CD4-positive, alpha-beta T cell (primary cell): Measurements from ENCODE around the gene MTCL1. TPM values are rescaled to one million over a fixed set of nuclear protein-coding genes. Genes with fewer than 3 reads are reported as not detected.

Experiments used
- ATAC-seq: fragments of 200-7000 bp; cut with Tn5 transposase; one replicate; pipeline ENCODE4 v1.10.0; 2022; ENCODE audit warnings: mild to moderate bottlenecking; ENCODE audit not compliant: poor library complexity
- CTCF ChIA-PET: fragments of 350-600 bp; sonication (Branson Sonifier 250); formaldehyde crosslinking; loops from one replicate; lab custom pipeline; 2021; ENCODE audit warnings: antibody characterized with exemption, inconsistent platforms; lab: Charles Lee
- POLR2A ChIA-PET: fragments of 350-600 bp; sonication (Branson Sonifier 250); formaldehyde crosslinking; loops from one replicate; lab custom pipeline; 2021; ENCODE audit warnings: antibody characterized with exemption, inconsistent platforms; lab: Charles Lee
- DNase-seq, 14 experiments: peaks; one replicate each; pipeline ENCODE4 v3.0.0-alpha.2; 2013 to 2020; ENCODE audit warnings: mixed read lengths in 2 of 14
- H3K27ac ChIP-seq, 2 donors: one replicate each; pipeline versions ENCODE4 v1.5.1 to v1.7.0; 2013; ENCODE audit warnings: low read length in 2 of 2, low read depth in 1 of 2, mild to moderate bottlenecking in 1 of 2
- H3K27me3 ChIP-seq, 2 experiments: 1 replicate in 1 of 2; 2 replicates in 1 of 2; pipeline versions ENCODE4 v1.6.1 to v1.7.0; 2013; ENCODE audit warnings: low read length in 2 of 2, control low read depth in 1 of 2, mild to moderate bottlenecking in 1 of 2, moderate library complexity in 1 of 2; ENCODE audit not compliant: insufficient read depth in 2 of 2, control insufficient read depth in 1 of 2
- H3K36me3 ChIP-seq: one replicate; pipeline ENCODE4 v1.6.1; 2013; ENCODE audit warnings: low read length, control low read depth; ENCODE audit not compliant: insufficient read depth
- H3K4me1 ChIP-seq: one replicate; pipeline ENCODE4 v1.6.1; 2013; ENCODE audit warnings: low read length, control low read depth; ENCODE audit not compliant: insufficient read depth
- H3K4me3 ChIP-seq: one replicate; pipeline ENCODE4 v1.5.1; 2013; ENCODE audit warnings: mild to moderate bottlenecking, low read length, moderate library complexity
- H3K9me3 ChIP-seq, 2 experiments: 1 replicate in 1 of 2; 2 replicates in 1 of 2; pipeline versions ENCODE4 v1.6.1 to v1.7.0; 2013; ENCODE audit warnings: low read length in 2 of 2, mild to moderate bottlenecking in 2 of 2, control low read depth in 1 of 2, moderate library complexity in 1 of 2; ENCODE audit not compliant: control insufficient read depth in 1 of 2, insufficient read depth in 1 of 2
- H3K27ac Mint-ChIP-seq: one replicate; pipeline ENCODE4 v1.8.0; 2020; ENCODE audit warnings: mixed read lengths
- H3K27me3 Mint-ChIP-seq: one replicate; pipeline ENCODE4 v1.8.0; 2021; ENCODE audit warnings: mixed read lengths
- H3K36me3 Mint-ChIP-seq: one replicate; pipeline ENCODE4 v1.8.0; 2021; ENCODE audit warnings: low read depth, mixed read lengths
- H3K4me1 Mint-ChIP-seq: one replicate; pipeline ENCODE4 v1.8.0; 2021; ENCODE audit warnings: low read depth, mixed read lengths
- H3K4me3 Mint-ChIP-seq: one replicate; pipeline ENCODE4 v1.8.0; 2020; ENCODE audit warnings: mild to moderate bottlenecking, mixed read lengths
- H3K9me3 Mint-ChIP-seq: one replicate; pipeline ENCODE4 v1.8.0; 2020; ENCODE audit warnings: mixed read lengths
- CTCF ChIP-seq: fragments of 200-600 bp; IDR thresholded peaks from one replicate; pipeline ENCODE4 v1.8.0; 2022; ENCODE audit warnings: antibody characterized with exemption, mild to moderate bottlenecking
- intact Hi-C, 2 experiments: fragments of 100-400 bp; cut with DNase I in 1 of 2; cut with micrococcal nuclease in 1 of 2; formaldehyde crosslinking; loops; one replicate each; pipeline versions ENCODE4 v1.15.1 to v1.9.0; 2023 to 2025; cut with DNase I, micrococcal nuclease
- total RNA-seq, 174 experiments: library from RNA in 2 of 174; stranded (reverse) in 2 of 174; gene quantifications; one replicate each; pipeline ENCODE4 v1.2.3 and lab custom pipeline; 2021 to 2026

MTCL1 gene
- total RNA-seq, 2 experiments from 2014 or later, result 0.11 to 0.55 TPM

- ChIA-PET CTCF (no interaction called here), POLR2A (no interaction called here)
- H3K36me3 Mint-ChIP-seq, result no peaks in the 10 kb centered on the region
- intact Hi-C loops, result no loop called here
- peaks cover 9% of the 10 kb centered on the region for H3K27me3 Mint-ChIP-seq
- Histone ChIP-seq H3K4me3 (no peak overlapping the region), H3K27me3 (peaks cover 0 to 5% of the 10 kb centered on the region in 2 experiments), H3K4me1 (no peaks in the 10 kb centered on the region), H3K9me3 (no peaks in the 10 kb centered on the region), H3K27ac (no peak overlapping the region), H3K36me3 (no peaks in the 10 kb centered on the region)
- ATAC-seq, result no peak
- H3K4me3 Mint-ChIP-seq, result no peak overlapping the region
- no peak for DNase-seq
- no peak for TF ChIP-seq CTCF
- peaks cover 13% of the 10 kb centered on the region for H3K4me1 Mint-ChIP-seq
- H3K9me3 Mint-ChIP-seq, result no peaks in the 10 kb centered on the region
- no peak overlapping the region for H3K27ac Mint-ChIP-seq
Measured at GRCh38 chr18:8792688-8793316, 87.4 kb downstream of the MTCL1 start.

- Mint-ChIP-seq H3K4me1 (peaks cover 13% of the 10 kb centered on the region), H3K4me3 (no peak overlapping the region), H3K36me3 (no peaks in the 10 kb centered on the region), H3K27me3 (peaks cover 9% of the 10 kb centered on the region), H3K27ac (no peak overlapping the region), H3K9me3 (no peaks in the 10 kb centered on the region)
- H3K4me1 ChIP-seq, result no peaks in the 10 kb centered on the region
- no peak for TF ChIP-seq CTCF
- DNase-seq, result no peak
- no peaks in the 10 kb centered on the region for H3K36me3 ChIP-seq
- H3K27me3 ChIP-seq, result peaks cover 0 to 5% of the 10 kb centered on the region in 2 experiments
- no peak overlapping the region for H3K4me3 ChIP-seq
- ATAC-seq, result no peak
- H3K9me3 ChIP-seq, result no peaks in the 10 kb centered on the region
- intact Hi-C loops, result no loop called here
- H3K27ac ChIP-seq, result no peak overlapping the region
- ChIA-PET POLR2A (no interaction called here), CTCF (no interaction called here)
Measured at GRCh38 chr18:8793445-8794155, 88.2 kb downstream of the MTCL1 start.

DNA sequence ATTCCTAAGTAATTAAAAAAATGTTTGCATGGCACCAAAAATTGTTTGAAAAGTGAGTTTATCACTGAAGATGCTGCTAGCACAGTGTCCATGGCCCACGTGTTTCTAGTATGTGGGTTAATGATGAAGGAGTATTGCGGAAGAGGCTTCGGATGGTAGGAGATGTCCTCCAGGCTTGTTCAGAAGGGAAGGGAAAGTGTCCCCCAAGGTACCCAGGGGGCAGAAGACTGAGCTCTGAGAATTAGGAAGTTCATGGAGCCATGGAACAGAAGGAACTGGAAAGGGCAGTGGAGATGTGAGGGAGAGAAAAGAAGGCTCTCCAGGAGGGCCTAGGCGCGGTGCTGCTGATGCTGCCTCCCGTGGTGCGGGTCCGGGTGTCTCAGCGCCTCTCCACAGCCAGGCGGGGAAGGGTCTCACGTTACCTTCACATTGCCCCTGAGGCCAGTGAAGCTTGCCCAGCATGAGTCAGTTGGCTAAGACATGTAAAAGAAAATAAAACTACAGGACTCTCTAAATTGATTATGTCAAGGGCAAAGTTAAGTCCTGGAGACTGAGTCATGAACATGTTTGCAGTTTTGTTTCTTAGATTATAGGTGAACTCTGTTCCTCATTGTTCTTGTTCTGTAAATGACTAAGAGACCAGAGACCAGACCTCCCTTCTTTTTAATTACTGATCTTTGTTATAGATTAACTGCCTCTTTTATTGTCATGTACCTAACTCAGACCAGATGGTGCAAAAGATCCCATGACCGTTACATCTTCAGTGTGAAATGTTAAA lies 89.0 kb downstream of the MTCL1 start:
- intact Hi-C loops, result no loop called here
- Histone ChIP-seq H3K4me1 (no peaks in the 10 kb centered on the region), H3K4me3 (no peak overlapping the region), H3K27ac (no peak overlapping the region), H3K36me3 (no peaks in the 10 kb centered on the region), H3K27me3 (peaks cover 0 to 2% of the 10 kb centered on the region in 2 experiments), H3K9me3 (no peaks in the 10 kb centered on the region)
- Mint-ChIP-seq H3K4me3 (no peak overlapping the region), H3K9me3 (no peaks in the 10 kb centered on the region), H3K36me3 (no peaks in the 10 kb centered on the region), H3K27me3 (peaks cover 7% of the 10 kb centered on the region), H3K27ac (no peak overlapping the region), H3K4me1 (peaks cover 13% of the 10 kb centered on the region)
- POLR2A ChIA-PET, result no interaction called here
- no peak for DNase-seq
- ATAC-seq, result no peak
- CTCF ChIA-PET, result no interaction called here
- TF ChIP-seq CTCF, result no peak
